HepG2 (cell line): ENCODE results near the gene UNG. TPM values are rescaled to one million over a fixed set of nuclear protein-coding genes. Genes with fewer than 3 reads are reported as not detected.

Experiments
- CHD4 ChIP-seq: fragments of 200-600 bp; sonication (generic); IDR thresholded peaks from 2 replicates; pipeline ENCODE4 v1.7.0; 2017; ENCODE audit warnings: mild to moderate bottlenecking, low read length, borderline replicate concordance
- EP300 ChIP-seq, 3 experiments: sonication (generic) in 1 of 3; formaldehyde crosslinking in 1 of 3; IDR thresholded peaks; 2 replicates each; pipeline versions ENCODE4 v1.5.1 to v1.6.1; 2011 to 2020; ENCODE audit warnings: low read depth in 2 of 3, low read length in 2 of 3, borderline replicate concordance in 1 of 3, improper control_type of control experiment in 1 of 3, mild to moderate bottlenecking in 1 of 3, missing genetic modification reagents in 1 of 3, moderate library complexity in 1 of 3
- JUNB ChIP-seq: sonication (generic); formaldehyde crosslinking; IDR thresholded peaks from 2 replicates; pipeline ENCODE4 v1.8.0; 2022; ENCODE audit warnings: missing genetic modification reagents, mild to moderate bottlenecking, borderline replicate concordance
- MED8 ChIP-seq: sonication (generic); formaldehyde crosslinking; IDR thresholded peaks from 2 replicates; pipeline ENCODE4 v1.8.1; 2023; ENCODE audit warnings: mild to moderate bottlenecking, missing genetic modification reagents; ENCODE audit not compliant: insufficient replicate concordance
- NFATC3 ChIP-seq: sonication (generic); formaldehyde crosslinking; IDR thresholded peaks from 2 replicates; pipeline ENCODE4 v1.5.1; 2020; ENCODE audit warnings: mild to moderate bottlenecking, missing genetic modification reagents
- PLRG1 ChIP-seq: fragments of 450-650 bp; conservative IDR thresholded peaks from 2 replicates; pipeline ENCODE4 v1.6.1; 2016
- POGZ ChIP-seq: sonication (generic); formaldehyde crosslinking; IDR thresholded peaks from 2 replicates; pipeline ENCODE4 v1.4.0; 2020; ENCODE audit warnings: mild to moderate bottlenecking, missing genetic modification reagents
- RAD51 ChIP-seq: fragments of 450-650 bp; IDR thresholded peaks from 2 replicates; pipeline ENCODE4 v1.6.1; 2016; ENCODE audit warnings: borderline replicate concordance
- RARG ChIP-seq: sonication (generic); formaldehyde crosslinking; IDR thresholded peaks from 2 replicates; pipeline ENCODE4 v1.4.0; 2020; ENCODE audit warnings: low read depth, mild to moderate bottlenecking, missing genetic modification reagents
- SP2 ChIP-seq: sonication (generic); formaldehyde crosslinking; IDR thresholded peaks from 2 replicates; pipeline ENCODE4 v1.5.1; 2020; ENCODE audit warnings: mild to moderate bottlenecking, missing genetic modification reagents
- TCF7 ChIP-seq: sonication (generic); IDR thresholded peaks from 2 replicates; pipeline ENCODE4 v1.6.1; 2016; ENCODE audit warnings: antibody characterized with exemption, low read depth
- ZFP62 ChIP-seq: sonication (generic); formaldehyde crosslinking; IDR thresholded peaks from 2 replicates; pipeline ENCODE4 v1.4.0; 2020; ENCODE audit warnings: missing genetic modification reagents
- ZMAT3 ChIP-seq: sonication (generic); formaldehyde crosslinking; conservative IDR thresholded peaks from 2 replicates; pipeline ENCODE4 v1.7.0; 2021; ENCODE audit warnings: missing genetic modification reagents
- ZNF253 ChIP-seq: sonication (generic); formaldehyde crosslinking; IDR thresholded peaks from 2 replicates; pipeline ENCODE4 v1.8.0; 2022; ENCODE audit warnings: mild to moderate bottlenecking, missing genetic modification reagents, borderline replicate concordance
- ZNF292 ChIP-seq: sonication (generic); formaldehyde crosslinking; IDR thresholded peaks from 2 replicates; pipeline ENCODE4 v1.8.1; 2022; ENCODE audit warnings: mild to moderate bottlenecking, low read depth, missing genetic modification reagents, borderline replicate concordance
- ZNF367 ChIP-seq: sonication (generic); formaldehyde crosslinking; IDR thresholded peaks from 2 replicates; pipeline ENCODE4 v1.4.0; 2020; ENCODE audit warnings: missing genetic modification reagents, borderline replicate concordance
- ZNF577 ChIP-seq: sonication (generic); formaldehyde crosslinking; IDR thresholded peaks from 2 replicates; pipeline ENCODE4 v1.4.0; 2020; ENCODE audit warnings: mild to moderate bottlenecking, low read depth, missing genetic modification reagents, borderline replicate concordance
- ZNF772 ChIP-seq: sonication (generic); formaldehyde crosslinking; IDR thresholded peaks from 2 replicates; pipeline ENCODE4 v1.5.0; 2020; ENCODE audit warnings: mild to moderate bottlenecking, missing genetic modification reagents
- polyA plus RNA-seq, 8 experiments: library from polyadenylated mRNA; depleted of rRNA in 3 of 8; stranded (reverse) in 7 of 8; unstranded in 1 of 8; fragments of >200 nt; fragmentation: Illumina TruSeq in 4 of 8; extraction: Trizol in 4 of 8; gene quantifications; 2 replicates each; pipeline versions ENCODE4 v1.2.1 to v1.2.3, GENCODE V29; 2011 to 2016; ENCODE audit warnings: low read depth in 4 of 8, missing spikeins in 1 of 8, mixed read lengths in 1 of 8; ENCODE audit not compliant: insufficient read depth in 1 of 8
- total RNA-seq, 5 experiments: library from RNA; depleted of rRNA; stranded (reverse); fragments of >200 nt; fragmentation: Illumina TruSeq; extraction: Trizol; gene quantifications; 2 replicates each; pipeline ENCODE4 v1.2.3, GENCODE V29; 2016; ENCODE audit warnings: low read depth in 1 of 5
- TF ChIP-seq, protein P1 (sequence below): IDR thresholded peaks from 2 replicates; pipeline ENCODE4 v1.6.1; 2012; ENCODE audit warnings: low read length, improper control_type of control experiment
- TF ChIP-seq, protein P2 (sequence below): sonication (generic); formaldehyde crosslinking; IDR thresholded peaks from 2 replicates; pipeline ENCODE4 v1.5.0; 2020; ENCODE audit warnings: mild to moderate bottlenecking, missing genetic modification reagents
- TF ChIP-seq, protein P3 (sequence below): sonication (generic); formaldehyde crosslinking; IDR thresholded peaks from 2 replicates; pipeline ENCODE4 v1.4.0; 2020; ENCODE audit warnings: missing genetic modification reagents, low read depth, mild to moderate bottlenecking, borderline replicate concordance
- TF ChIP-seq, protein P4 (sequence below): sonication (generic); formaldehyde crosslinking; IDR thresholded peaks from 2 replicates; pipeline ENCODE4 v1.4.0; 2020; ENCODE audit warnings: mild to moderate bottlenecking, missing genetic modification reagents
- TF ChIP-seq, protein P5 (sequence below): sonication (generic); formaldehyde crosslinking; IDR thresholded peaks from 2 replicates; pipeline ENCODE4 v1.8.1; 2023; ENCODE audit warnings: missing genetic modification reagents, mild to moderate bottlenecking, borderline replicate concordance

Gene UNG
- total and polyA plus RNA-seq, 2 of the 13 experiments (the other 11 are each of a cell fraction or from before 2014, with no cell fraction given): 23.3 to 114 TPM

DNA sequence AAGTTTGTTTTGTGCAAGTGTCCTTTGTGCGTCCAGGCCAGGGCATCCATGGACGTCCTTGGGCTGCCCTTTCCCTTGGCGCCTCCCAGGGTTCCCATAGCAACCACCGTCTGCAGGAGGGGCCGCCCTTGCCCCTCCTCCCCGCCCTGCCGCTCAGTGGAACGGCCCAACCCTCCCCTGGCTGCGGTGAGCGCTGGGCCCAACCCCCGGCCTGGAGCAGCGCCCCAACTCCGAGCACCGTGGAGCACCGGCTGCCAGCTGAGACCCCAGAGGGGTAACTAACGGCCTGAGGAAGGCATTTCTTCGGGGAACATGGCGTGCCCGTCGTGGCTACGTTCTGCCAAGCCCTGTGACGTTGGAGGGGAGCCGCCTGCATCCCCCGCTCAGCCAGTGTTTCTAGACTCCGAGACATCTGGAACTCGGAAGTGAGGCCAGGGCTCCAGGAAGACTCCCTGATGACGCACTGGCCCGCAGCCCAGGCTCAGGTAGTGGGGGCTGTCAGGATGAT lies 13.6 kb downstream of the UNG start (continued):
- TF ChIP-seq ZMAT3 (CRISPR knock-in tag): peak; percentile 83; the same call in 1 of the 2 replicates
- no peak for TF ChIP-seq ZNF253 (CRISPR knock-in tag)
- TF ChIP-seq JUNB (CRISPR knock-in tag): no peak
- no peak for TF ChIP-seq RAD51
- TF ChIP-seq ZNF577 (CRISPR knock-in tag): 0 out of 2 replicates have a peak, but pooled peaks have one; percentile 48
- no peak for TF ChIP-seq SP2 (CRISPR knock-in tag)
- TF ChIP-seq ZNF367 (CRISPR knock-in tag): no peak
- peak; percentile 55; the same call in 1 of the 2 replicates for TF ChIP-seq ZNF772 (CRISPR knock-in tag)
- TF ChIP-seq EP300 (IDR thresholded peaks at IDR 0.05; ENCODE audit: low read depth in 2 of 2, low read length in 2 of 2): no peak
- peak; percentile 27; the same call in 1 of the 2 replicates for TF ChIP-seq EP300 (CRISPR knock-in tag; IDR thresholded peaks at IDR 0.05; ENCODE audit: borderline replicate concordance)
- TF ChIP-seq, protein P1, sequence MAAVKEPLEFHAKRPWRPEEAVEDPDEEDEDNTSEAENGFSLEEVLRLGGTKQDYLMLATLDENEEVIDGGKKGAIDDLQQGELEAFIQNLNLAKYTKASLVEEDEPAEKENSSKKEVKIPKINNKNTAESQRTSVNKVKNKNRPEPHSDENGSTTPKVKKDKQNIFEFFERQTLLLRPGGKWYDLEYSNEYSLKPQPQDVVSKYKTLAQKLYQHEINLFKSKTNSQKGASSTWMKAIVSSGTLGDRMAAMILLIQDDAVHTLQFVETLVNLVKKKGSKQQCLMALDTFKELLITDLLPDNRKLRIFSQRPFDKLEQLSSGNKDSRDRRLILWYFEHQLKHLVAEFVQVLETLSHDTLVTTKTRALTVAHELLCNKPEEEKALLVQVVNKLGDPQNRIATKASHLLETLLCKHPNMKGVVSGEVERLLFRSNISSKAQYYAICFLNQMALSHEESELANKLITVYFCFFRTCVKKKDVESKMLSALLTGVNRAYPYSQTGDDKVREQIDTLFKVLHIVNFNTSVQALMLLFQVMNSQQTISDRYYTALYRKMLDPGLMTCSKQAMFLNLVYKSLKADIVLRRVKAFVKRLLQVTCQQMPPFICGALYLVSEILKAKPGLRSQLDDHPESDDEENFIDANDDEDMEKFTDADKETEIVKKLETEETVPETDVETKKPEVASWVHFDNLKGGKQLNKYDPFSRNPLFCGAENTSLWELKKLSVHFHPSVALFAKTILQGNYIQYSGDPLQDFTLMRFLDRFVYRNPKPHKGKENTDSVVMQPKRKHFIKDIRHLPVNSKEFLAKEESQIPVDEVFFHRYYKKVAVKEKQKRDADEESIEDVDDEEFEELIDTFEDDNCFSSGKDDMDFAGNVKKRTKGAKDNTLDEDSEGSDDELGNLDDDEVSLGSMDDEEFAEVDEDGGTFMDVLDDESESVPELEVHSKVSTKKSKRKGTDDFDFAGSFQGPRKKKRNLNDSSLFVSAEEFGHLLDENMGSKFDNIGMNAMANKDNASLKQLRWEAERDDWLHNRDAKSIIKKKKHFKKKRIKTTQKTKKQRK: no peak
- TF ChIP-seq, protein P2, sequence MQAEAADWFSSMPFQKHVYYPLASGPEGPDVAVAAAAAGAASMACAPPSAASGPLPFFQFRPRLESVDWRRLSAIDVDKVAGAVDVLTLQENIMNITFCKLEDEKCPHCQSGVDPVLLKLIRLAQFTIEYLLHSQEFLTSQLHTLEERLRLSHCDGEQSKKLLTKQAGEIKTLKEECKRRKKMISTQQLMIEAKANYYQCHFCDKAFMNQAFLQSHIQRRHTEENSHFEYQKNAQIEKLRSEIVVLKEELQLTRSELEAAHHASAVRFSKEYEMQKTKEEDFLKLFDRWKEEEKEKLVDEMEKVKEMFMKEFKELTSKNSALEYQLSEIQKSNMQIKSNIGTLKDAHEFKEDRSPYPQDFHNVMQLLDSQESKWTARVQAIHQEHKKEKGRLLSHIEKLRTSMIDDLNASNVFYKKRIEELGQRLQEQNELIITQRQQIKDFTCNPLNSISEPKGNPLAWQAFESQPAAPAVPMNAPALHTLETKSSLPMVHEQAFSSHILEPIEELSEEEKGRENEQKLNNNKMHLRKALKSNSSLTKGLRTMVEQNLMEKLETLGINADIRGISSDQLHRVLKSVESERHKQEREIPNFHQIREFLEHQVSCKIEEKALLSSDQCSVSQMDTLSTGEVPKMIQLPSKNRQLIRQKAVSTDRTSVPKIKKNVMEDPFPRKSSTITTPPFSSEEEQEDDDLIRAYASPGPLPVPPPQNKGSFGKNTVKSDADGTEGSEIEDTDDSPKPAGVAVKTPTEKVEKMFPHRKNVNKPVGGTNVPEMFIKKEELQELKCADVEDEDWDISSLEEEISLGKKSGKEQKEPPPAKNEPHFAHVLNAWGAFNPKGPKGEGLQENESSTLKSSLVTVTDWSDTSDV (CRISPR knock-in tag): no peak
- TF ChIP-seq, protein P3, sequence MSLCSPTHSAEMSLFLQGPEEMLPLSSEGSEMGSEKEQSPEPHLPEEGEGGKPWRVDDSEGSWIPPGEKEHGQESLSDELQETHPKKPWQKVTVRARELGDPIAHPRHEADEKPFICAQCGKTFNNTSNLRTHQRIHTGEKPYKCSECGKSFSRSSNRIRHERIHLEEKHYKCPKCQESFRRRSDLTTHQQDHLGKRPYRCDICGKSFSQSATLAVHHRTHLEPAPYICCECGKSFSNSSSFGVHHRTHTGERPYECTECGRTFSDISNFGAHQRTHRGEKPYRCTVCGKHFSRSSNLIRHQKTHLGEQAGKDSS (CRISPR knock-in tag): peak; percentile 70; the same call in 1 of the 2 replicates
- TF ChIP-seq PLRG1: no peak
- peak; percentile 77 for TF ChIP-seq ZNF292 (CRISPR knock-in tag)
- TF ChIP-seq, protein P4, sequence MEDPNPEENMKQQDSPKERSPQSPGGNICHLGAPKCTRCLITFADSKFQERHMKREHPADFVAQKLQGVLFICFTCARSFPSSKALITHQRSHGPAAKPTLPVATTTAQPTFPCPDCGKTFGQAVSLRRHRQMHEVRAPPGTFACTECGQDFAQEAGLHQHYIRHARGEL (CRISPR knock-in tag): no peak
- no peak for TF ChIP-seq ZFP62
- TF ChIP-seq, protein P5, sequence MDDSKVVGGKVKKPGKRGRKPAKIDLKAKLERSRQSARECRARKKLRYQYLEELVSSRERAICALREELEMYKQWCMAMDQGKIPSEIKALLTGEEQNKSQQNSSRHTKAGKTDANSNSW: no peak
- TF ChIP-seq CHD4: peak; percentile 52; the same call in 1 of the 2 replicates
- no peak for TF ChIP-seq NFATC3 (CRISPR knock-in tag)
- 0 out of 2 replicates have a peak, but pooled peaks have one; percentile 50 for TF ChIP-seq POGZ
- no peak for TF ChIP-seq TCF7
- no peak for TF ChIP-seq RARG (CRISPR knock-in tag)
- TF ChIP-seq MED8: no peak
